ENCODE measurements around the gene PCP2.

PCP2 gene

GRCh38 chr19:7582446-7582845 lies 51.1 kb downstream of the PCP2 start:
- Histone ChIP-seq H3K9me3 (ENCODE audit: control insufficient read depth, low read length) (no peaks in the 10 kb centered on the region), H3K36me3 (ENCODE audit: control insufficient read depth, insufficient read depth, low read length) (no peaks in the 10 kb centered on the region), H3K4me1 (ENCODE audit: control insufficient read depth, insufficient read depth, low read length, poor library complexity, severe bottlenecking) (no peaks in the 10 kb centered on the region), H3K4me3 (ENCODE audit: extremely low read depth, insufficient read depth, low read length, poor library complexity, severe bottlenecking) (no peak overlapping the region), H3K27ac (ENCODE audit: low read depth, low read length, severe bottlenecking) (no peak overlapping the region)
- WGBS, 2 experiments (ENCODE audit: insufficient coverage in 2 of 2), result 75% methylated on average over 8 to 11 of the region's 11 CpGs
